OCI-LY1 (cell line): Measurements from ENCODE around the gene TES.

Experiments used
- EZH2 ChIP-seq: fragments of 200-600 bp; sonication (generic), shearing (Covaris generic); IDR thresholded peaks from 2 replicates; pipeline ENCODE4 v1.8.0; 2017; ENCODE audit warnings: borderline replicate concordance, mixed run types, mild to moderate bottlenecking, antibody characterized with exemption, low read length, moderate library complexity, mixed read lengths
- TF ChIP-seq, protein P1 (sequence below): fragments of 200-600 bp; sonication (generic), shearing (Covaris generic); IDR thresholded peaks from 2 replicates; pipeline ENCODE4 v1.5.1; 2017; ENCODE audit warnings: mild to moderate bottlenecking, antibody characterized with exemption, low read length, moderate library complexity, mixed read lengths

DNA sequence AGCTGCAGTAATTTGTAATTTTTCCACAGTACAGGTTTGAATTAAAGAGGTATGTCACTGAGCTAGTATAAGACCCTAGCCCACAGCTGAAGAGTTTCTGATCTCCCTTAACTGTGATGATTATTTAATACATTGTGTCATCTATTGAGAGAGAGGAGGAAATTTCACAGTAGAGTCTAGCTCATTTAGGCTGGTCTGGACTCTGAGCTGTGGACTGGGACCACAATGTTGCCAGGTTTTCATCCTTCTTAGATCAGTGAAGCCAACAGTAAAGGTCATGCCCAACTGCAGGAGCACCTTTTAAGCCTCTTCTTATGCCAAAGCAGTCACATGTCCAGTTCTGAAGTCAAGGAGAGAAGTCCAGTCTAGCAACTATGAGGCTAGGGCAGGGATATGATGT is 8.9 kb downstream of the TES start:
- TF ChIP-seq, protein P1, sequence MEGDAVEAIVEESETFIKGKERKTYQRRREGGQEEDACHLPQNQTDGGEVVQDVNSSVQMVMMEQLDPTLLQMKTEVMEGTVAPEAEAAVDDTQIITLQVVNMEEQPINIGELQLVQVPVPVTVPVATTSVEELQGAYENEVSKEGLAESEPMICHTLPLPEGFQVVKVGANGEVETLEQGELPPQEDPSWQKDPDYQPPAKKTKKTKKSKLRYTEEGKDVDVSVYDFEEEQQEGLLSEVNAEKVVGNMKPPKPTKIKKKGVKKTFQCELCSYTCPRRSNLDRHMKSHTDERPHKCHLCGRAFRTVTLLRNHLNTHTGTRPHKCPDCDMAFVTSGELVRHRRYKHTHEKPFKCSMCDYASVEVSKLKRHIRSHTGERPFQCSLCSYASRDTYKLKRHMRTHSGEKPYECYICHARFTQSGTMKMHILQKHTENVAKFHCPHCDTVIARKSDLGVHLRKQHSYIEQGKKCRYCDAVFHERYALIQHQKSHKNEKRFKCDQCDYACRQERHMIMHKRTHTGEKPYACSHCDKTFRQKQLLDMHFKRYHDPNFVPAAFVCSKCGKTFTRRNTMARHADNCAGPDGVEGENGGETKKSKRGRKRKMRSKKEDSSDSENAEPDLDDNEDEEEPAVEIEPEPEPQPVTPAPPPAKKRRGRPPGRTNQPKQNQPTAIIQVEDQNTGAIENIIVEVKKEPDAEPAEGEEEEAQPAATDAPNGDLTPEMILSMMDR = no peak
- TF ChIP-seq EZH2 = no peak
